Prostate gland (tissue), 2 donors: ENCODE measurements around the gene RTRAF. TPM values are rescaled to one million over a fixed set of nuclear protein-coding genes. Genes with fewer than 3 reads are reported as not detected.

ENCODE experiments used
- DNase-seq: peaks from one replicate; pipeline ENCODE4 v3.0.0-alpha.2; 2019; ENCODE audit warnings: low spot score
- H3K27ac ChIP-seq, 2 donors: fragments of 200-600 bp; sonication (generic); 2 replicates each; pipeline ENCODE4 v1.5.1; 2017 to 2019
- H3K27me3 ChIP-seq: fragments of 200-600 bp; sonication (generic); replicated peaks from 2 replicates; pipeline ENCODE4 v1.5.1; 2019; ENCODE audit not compliant: insufficient read depth
- H3K36me3 ChIP-seq, 2 donors: fragments of 200-600 bp; sonication (generic); 1 replicate in 1 of 2; 2 replicates in 1 of 2; pipeline versions ENCODE4 v1.5.1 to v1.8.1; 2017 to 2019
- H3K4me1 ChIP-seq: fragments of 200-600 bp; sonication (generic); replicated peaks from 2 replicates; pipeline ENCODE4 v1.5.1; 2019
- H3K4me3 ChIP-seq, 2 donors: fragments of 200-600 bp; sonication (generic); 2 replicates each; pipeline ENCODE4 v1.5.1; 2017 to 2019
- H3K9me3 ChIP-seq: fragments of 200-600 bp; sonication (generic); 2 replicates; pipeline ENCODE4 v1.5.1; 2017
- CTCF ChIP-seq, 4 experiments: fragments of 200-600 bp in 2 of 4; fragments of 450-650 bp in 2 of 4; sonication (generic) in 2 of 4; IDR thresholded peaks; 1 replicate in 3 of 4; 2 replicates in 1 of 4; pipeline ENCODE4 v1.5.1; 2016 to 2019; ENCODE audit warnings: antibody characterized with exemption in 4 of 4, mild to moderate bottlenecking in 2 of 4, moderate library complexity in 2 of 4
- POLR2A ChIP-seq: fragments of 450-650 bp; IDR thresholded peaks from one replicate; pipeline ENCODE4 v1.6.1; 2016; ENCODE audit warnings: antibody characterized with exemption, mild to moderate bottlenecking
- POLR2AphosphoS5 ChIP-seq: sonication (generic); formaldehyde crosslinking; IDR thresholded peaks from one replicate; pipeline ENCODE4 v1.6.1; 2017; ENCODE audit warnings: antibody characterized with exemption
- WGBS: methylation state at CpG from one replicate; pipeline ENCODE4 v1.1.5; 2018; 5-methylcytosine and 5-hydroxymethylcytosine counted together
- intact Hi-C: fragments of 100-400 bp; cut with DNase I; formaldehyde crosslinking; loops from one replicate; pipeline ENCODE4 v1.14.2; 2022
- total RNA-seq, 2 donors: library from RNA; depleted of rRNA; stranded (reverse); fragments of >200 nt; gene quantifications; one replicate each; pipeline ENCODE4 v1.1.0, GENCODE V29; 2016

Gene RTRAF
- total RNA-seq, 2 donors from 2014 or later = 62.6 to 105 TPM

GRCh38 chr14:52052288-52052943 is 63.1 kb downstream of the RTRAF start:
- intact Hi-C loops = no loop called here
- Histone ChIP-seq H3K27ac (peak overlapping the region; percentile 21 to 22), H3K9me3 (no peaks in the 10 kb centered on the region), H3K4me3 (no peak overlapping the region), H3K36me3 (no peaks in the 10 kb centered on the region), H3K27me3 (no peaks in the 10 kb centered on the region), H3K4me1 (no peaks in the 10 kb centered on the region)
- TF ChIP-seq CTCF (IDR thresholded peaks at IDR 0.05) (no peak), POLR2A (no peak), POLR2AphosphoS5 (no peak)
- DNase-seq = no peak
- 52% methylated on average over 7 of the region's 7 CpGs for WGBS

GRCh38 chr14:52053044-52053443 is 63.7 kb downstream of the RTRAF start:
- no peaks in the 10 kb centered on the region for H3K4me1 ChIP-seq
- intact Hi-C loops = no loop called here
- no peak for DNase-seq
- H3K27ac ChIP-seq = peak overlapping the region in 1 of 2 donors; percentile 22
- WGBS = 24% methylated on average over 5 of the region's 5 CpGs
- H3K27me3 ChIP-seq = no peaks in the 10 kb centered on the region
- no peak for TF ChIP-seq POLR2AphosphoS5
- no peak for TF ChIP-seq CTCF (IDR thresholded peaks at IDR 0.05)
- TF ChIP-seq POLR2A = no peak
- H3K36me3 ChIP-seq = no peaks in the 10 kb centered on the region
- H3K4me3 ChIP-seq = no peak overlapping the region
- H3K9me3 ChIP-seq = no peaks in the 10 kb centered on the region

GRCh38 chr14:52054678-52055077 is 65.3 kb downstream of the RTRAF start:
- Histone ChIP-seq H3K27ac (no peak overlapping the region), H3K4me1 (no peaks in the 10 kb centered on the region), H3K4me3 (no peak overlapping the region), H3K27me3 (no peaks in the 10 kb centered on the region), H3K36me3 (no peaks in the 10 kb centered on the region), H3K9me3 (no peaks in the 10 kb centered on the region)
- WGBS = 30% methylated on average over 1 of the region's 1 CpG
- TF ChIP-seq CTCF (IDR thresholded peaks at IDR 0.05) (no peak), POLR2AphosphoS5 (no peak), POLR2A (no peak)
- DNase-seq = no peak
- intact Hi-C loops = no loop called here

GRCh38 chr14:52055167-52055566 is 65.8 kb downstream of the RTRAF start:
- no peaks in the 10 kb centered on the region for H3K4me1 ChIP-seq
- H3K27ac ChIP-seq = no peak overlapping the region
- no peaks in the 10 kb centered on the region for H3K27me3 ChIP-seq
- intact Hi-C loops = no loop called here
- H3K4me3 ChIP-seq = no peak overlapping the region
- no peak for DNase-seq
- no peaks in the 10 kb centered on the region for H3K36me3 ChIP-seq
- 72% methylated on average over 2 of the region's 2 CpGs for WGBS
- no peaks in the 10 kb centered on the region for H3K9me3 ChIP-seq
- no peak for TF ChIP-seq POLR2AphosphoS5
- no peak for TF ChIP-seq CTCF (IDR thresholded peaks at IDR 0.05)
- TF ChIP-seq POLR2A = no peak

- peak overlapping the region in 1 of 2 donors; percentile 7 for H3K27ac ChIP-seq
- no peaks in the 10 kb centered on the region for H3K9me3 ChIP-seq
- H3K4me1 ChIP-seq = no peaks in the 10 kb centered on the region
- no peak overlapping the region for H3K4me3 ChIP-seq
- 57% methylated on average over 3 of the region's 3 CpGs for WGBS
- H3K36me3 ChIP-seq = no peaks in the 10 kb centered on the region
- DNase-seq = no peak
- intact Hi-C loops = no loop called here
- TF ChIP-seq POLR2AphosphoS5 (no peak), CTCF (IDR thresholded peaks at IDR 0.05) (no peak), POLR2A (no peak)
- H3K27me3 ChIP-seq = no peaks in the 10 kb centered on the region
These were observed 69.0 kb downstream of the RTRAF start for GRCh38 chr14:52058341-52058740.
